Activated CD4-positive, alpha-beta T cell treated with anti-CD3 and anti-CD28 coated beads, Interleukin-2, Interleukin-6, amounts not matched to agents 100 ng/mL and 50 ng/mL, durations not matched to agents 16 hours and 8 hours (primary cell): ENCODE measurements around the gene ALDH4A1.

ENCODE experiments used
- DNase-seq: peaks from one replicate; pipeline ENCODE4 v3.0.0-alpha.2; 2020

The ALDH4A1 gene, protein sequence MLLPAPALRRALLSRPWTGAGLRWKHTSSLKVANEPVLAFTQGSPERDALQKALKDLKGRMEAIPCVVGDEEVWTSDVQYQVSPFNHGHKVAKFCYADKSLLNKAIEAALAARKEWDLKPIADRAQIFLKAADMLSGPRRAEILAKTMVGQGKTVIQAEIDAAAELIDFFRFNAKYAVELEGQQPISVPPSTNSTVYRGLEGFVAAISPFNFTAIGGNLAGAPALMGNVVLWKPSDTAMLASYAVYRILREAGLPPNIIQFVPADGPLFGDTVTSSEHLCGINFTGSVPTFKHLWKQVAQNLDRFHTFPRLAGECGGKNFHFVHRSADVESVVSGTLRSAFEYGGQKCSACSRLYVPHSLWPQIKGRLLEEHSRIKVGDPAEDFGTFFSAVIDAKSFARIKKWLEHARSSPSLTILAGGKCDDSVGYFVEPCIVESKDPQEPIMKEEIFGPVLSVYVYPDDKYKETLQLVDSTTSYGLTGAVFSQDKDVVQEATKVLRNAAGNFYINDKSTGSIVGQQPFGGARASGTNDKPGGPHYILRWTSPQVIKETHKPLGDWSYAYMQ

DNA sequence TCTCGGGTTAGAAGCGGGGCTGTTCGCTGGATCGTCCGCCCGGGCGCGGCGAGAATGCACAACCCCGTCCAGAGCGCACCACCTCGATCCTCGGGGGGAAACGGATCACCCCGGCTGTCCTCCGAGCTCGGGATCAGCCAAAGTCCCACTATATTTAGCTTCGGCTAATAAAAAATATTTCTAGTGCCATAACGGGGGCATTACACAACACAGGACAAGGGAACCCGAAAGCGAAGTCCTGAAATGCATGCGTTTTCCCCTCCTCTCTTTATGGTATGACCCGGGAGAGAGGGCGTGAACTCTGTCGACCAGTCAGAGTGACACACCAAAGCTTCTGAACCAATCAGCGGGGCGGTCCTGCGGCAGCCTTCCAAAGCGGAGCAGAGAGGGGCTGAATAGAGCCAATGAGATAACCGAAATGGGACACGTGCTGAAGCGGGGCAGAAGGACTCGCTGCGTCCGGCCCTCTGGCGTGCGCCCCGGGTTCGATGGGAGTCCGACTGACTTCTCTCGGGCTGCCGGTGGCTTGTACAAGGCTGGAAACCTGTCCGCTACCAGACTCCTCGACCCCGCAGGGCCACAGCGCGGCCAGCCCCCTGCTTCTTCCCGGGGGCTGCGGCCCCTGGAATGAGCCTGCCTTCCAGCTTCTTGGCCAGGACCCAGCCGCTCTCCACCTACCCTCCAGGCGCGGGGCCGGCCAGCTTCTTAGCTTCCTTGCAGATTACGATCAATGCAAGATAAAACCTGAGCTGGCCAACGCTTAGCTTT, at the start of gene ALDH4A1:
ALDH4A1 (minus strand) TSS at position 33 of the 768 bp plus-strand sequence; CDS start at position 1, 32 bp downstream.
- DNase-seq: peak; percentile 98

DNA sequence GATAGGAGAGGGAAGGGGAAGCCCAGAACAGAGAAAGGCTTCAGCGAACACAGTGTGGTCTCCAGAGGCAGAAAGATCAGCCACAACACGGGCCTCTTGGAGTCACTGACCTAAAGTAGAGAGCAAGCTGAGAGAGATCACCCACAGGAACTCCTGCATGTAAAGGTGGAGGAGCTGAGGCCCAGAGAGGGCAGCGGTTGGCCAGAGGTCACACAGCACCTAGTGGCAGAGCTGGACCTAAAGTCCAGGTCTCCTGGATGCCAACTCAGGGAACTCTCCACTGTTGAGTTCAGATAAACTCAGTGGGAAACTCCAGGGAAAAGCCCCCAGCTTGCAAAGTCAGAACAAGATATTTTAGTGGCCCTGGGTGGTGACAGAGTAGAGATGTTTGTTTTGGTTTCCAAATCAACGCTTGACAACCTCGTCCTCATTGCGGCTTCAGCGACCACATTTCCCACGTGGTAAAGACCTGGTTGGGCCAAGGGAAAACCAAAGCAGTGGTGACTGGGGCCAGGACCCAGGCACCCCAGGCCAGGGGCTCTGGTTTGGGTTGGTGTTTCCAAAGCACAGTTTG, 49.5 kb upstream of the ALDH4A1 start:
- DNase-seq: peak; percentile 94

DNA sequence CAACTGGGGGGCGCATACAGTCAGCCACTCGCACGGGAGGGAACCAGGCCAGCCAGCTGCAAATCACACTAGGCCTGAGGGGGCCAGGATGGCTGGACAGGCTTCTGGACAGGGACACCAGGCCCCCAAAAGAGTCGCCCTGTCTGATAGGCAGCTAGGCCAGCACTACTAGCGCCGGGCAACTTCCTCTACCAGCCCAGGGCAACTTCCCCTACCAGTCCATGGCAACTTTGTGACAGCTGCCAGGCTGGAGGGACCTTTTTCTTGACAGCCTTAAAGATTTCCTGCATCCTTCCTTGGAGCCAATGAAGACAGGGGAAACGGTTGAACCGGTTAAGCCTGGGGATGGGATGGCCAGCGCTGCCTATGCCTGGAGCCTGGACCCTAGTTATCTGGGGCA, 49.1 kb upstream of the ALDH4A1 start:
- DNase-seq: peak; percentile 39

DNA sequence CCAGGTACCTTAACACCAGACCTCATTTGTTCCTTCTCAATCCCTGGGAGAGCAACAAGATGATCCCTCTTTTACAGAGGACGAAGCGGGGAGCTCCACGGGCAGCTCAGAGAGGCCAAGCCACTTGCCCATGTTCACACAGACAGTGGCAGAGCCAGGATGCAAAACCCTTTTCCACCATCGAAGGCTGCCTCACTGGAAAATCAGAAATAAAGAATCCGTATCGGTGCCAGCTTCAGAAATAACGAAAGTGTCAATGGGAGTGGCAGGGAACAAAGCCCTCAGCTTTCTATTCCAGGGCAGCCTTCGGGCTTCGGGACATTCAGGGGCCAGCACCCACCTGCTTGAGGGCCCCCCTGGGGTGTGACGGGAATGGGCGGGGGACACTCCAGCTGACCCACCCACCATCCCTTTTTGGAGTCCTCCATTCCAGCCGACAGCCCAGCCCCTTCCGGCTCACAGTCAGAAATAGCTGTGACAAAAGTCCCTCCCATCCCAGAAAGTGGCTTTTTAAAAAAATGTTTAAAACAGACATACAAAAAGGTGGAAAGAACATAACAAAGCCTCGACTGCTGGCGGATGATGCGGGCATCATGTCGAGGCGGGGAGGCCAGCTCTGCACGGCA, 48.2 kb upstream of the ALDH4A1 start:
- peak; percentile 75 for DNase-seq

DNA sequence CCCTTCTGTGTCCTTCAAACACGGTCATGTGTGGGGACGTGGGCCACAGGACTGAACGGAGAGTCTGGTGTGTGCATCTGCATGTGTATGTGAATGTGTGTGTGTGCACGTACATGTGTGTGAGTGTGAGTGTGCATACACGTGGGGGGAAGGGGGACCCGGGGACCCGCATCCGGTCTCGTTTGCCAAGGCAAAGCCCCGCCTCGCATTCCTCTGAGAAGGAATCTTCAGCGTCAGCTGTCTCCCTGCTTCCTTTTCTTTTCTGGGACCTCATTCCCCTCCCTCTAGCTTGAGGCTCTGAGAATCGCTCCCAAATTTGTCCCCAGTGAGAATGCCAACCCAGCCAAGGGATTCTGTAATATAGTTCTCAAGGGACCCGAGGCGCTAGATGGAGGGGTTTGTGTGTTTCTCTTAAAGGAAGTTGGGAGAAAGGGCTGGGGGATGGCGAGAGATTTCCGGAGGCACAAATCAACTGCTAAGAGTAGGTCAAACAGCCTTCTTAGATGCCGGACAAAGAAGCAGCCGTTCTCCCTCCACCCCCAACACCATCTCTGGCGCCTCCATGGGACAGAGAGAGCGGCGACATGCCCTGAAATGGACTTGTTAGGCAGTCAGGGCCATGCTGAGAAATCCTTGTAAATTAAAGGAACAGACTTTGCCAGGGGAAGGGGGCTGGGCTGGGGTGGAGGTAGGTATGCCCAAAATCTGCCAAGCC, 47.5 kb upstream of the ALDH4A1 start:
- DNase-seq: peak; percentile 57

DNA sequence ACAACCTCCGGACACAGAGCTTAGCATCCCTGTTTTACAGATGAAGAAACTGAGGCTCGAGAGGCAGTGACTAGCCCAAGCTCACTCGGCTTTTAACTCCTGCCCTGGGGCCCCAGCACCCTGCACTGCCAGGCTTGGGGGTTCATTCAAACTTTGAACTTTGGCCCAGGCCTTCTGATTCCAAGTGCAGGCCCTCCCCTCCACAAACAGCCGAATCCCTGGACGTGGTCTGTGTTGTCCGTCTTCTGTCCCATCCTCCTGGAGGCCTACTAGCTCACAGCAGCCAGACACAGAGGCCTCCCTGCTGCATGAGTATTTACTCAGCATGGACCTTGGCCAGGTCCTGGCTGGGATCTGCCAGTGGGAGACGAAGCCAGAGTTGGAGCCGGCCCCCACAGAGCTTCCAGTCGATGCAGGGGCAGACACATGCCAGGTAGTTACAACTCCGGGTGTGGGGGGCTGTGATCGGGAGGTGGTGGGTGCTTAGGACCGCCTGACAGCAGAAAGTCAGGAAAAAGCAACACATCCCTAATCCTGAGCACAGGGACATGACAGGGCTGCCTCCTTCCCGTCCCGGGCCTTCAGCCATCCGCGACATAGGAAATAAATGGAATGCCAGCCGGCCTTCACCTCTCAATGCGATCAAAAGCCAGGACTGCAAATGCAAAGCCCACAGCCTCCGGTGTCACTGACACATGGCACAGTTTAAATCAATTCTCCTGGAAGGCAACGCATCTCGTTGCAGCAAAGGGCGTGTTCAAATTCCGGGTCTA, 46.7 kb upstream of the ALDH4A1 start:
- no peak for DNase-seq

DNA sequence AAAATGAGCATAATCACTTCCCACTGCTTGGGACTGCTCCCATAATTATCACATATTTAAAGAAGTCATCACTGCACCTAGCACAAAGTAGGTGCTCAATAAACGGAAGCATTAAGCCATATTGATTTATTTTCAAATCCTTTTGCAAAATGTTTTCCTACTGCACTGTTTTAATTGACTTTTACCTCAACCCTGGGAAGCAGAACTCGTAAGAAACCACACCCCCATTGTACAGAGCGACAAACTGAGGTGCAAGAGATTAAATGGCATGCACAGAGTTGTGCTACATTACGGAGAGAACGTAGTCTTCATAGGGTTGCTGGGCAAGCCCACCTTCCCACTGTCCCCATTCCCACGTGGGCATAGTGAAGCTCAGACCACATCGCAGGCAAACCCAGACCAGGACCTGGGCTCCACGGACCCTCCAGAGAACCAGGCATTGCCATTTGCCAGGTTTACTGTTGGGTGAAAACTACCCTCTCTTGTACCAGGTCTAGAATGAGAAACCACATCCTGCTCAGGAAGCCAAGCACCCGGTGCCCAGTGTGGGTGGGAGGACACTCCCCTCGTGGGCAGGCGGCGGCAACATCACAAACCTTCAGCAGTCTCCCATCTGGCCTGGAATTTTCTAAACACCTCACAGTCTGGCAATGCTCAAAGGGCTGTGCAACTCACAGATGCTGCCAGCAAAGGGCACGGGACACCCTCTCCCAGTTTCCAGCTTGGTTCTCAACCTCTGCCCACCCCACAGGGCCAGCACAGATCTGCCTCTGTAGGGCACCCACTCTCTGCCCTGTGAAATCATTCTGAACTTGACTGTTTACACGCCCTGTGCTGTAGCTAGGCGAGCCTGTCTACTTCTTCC, 45.9 kb upstream of the ALDH4A1 start:
- DNase-seq: peak; percentile 74

DNA sequence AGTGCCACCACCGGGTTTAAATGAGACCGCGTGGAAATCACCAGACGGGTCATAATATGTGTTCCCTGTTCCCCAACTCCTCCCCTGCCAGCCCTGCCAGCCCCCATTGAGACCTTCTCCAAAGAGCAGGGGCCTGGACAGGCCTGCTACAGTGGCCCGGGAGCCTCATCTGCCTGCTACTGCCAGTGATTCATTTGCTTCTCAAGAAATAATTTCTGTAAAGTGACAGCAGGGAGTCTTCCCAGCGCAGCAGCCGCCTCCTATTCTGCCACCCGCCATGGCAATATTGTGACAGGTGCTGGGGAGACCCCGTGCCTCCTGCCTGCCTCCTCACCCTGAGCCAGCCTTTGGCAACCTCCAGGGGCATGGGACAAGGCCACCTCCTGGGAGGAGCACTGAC, 45.2 kb upstream of the ALDH4A1 start:
- DNase-seq: no peak

DNA sequence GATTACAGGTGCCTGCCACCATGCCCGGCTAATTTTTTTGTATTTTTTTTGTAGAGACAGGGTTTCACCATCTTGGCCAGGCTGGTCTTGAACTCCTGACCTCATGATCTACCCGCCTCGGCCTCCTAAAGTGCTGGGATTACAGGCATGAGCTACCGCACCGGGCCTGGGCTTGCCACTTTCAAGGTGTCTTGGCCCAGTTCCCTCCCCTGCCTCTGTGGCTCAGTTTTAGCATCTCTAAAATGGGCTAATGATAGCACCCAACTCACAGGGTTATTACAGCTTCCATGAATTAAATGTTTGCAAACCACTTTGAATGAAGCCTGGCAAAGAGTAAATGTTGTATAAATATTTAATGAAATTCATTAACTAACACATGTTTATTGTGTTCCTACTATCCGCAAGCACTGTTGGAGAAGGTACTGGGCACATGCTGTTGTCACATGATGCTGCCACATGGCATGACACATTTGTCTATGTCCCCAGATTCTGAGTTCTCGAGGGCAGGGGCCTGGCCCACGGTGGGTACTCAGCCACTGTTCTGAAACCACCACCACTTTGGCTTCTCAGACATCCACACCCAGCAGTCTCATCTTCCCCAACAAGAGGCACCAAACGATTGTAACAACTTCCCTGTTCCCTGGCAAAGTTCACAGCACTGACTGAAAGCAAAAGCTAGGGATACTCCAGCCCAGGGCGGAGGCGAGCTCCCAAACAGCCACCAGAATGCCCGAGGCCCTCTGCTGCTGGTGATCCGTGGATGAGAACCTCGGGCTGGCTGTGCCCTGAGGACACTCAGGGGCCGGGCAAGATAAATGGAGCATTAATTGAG, 44.4 kb upstream of the ALDH4A1 start:
- no peak for DNase-seq

DNA sequence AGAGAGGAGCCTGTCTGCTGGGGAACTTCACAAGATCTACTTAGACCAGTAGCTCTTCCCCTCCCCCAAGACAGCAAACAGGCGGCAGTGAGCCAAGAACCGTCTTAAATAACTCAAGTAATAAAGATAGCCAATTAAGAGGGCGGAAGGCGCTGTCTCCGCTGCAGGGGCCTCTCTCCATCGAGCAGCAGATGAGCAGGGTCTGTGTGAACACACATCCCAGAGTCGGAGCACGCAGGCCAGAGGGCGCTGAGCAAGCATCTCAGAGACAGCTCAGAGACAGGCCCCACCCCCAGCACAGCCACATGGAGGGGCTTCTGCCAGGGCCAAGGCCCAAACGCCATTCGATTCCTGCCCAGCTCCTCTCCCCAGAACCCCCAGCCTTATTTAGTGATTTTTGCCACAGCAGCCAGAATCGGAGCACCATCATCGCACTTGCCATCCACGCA, 43.1 kb upstream of the ALDH4A1 start:
- no peak for DNase-seq

DNA sequence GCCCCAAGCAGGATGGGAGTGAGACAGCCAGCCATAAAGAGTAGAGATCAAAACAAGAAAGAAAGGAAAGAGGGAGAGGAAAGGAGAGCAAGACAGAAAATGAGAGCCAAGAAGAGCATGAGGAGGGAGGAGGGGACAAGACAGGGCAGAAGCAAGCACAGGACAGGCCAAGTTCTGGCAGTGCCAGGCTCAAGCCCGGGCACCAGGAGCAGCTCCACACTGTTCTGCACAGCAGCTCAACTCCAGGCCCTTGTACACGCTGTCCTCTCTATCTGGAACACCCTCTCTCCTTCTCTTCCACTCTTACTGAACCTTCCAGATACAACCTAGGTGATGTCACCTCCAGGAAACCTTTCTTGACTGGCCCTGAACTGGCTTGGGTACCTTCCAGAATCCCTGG, 42.5 kb upstream of the ALDH4A1 start:
- DNase-seq: no peak

DNA sequence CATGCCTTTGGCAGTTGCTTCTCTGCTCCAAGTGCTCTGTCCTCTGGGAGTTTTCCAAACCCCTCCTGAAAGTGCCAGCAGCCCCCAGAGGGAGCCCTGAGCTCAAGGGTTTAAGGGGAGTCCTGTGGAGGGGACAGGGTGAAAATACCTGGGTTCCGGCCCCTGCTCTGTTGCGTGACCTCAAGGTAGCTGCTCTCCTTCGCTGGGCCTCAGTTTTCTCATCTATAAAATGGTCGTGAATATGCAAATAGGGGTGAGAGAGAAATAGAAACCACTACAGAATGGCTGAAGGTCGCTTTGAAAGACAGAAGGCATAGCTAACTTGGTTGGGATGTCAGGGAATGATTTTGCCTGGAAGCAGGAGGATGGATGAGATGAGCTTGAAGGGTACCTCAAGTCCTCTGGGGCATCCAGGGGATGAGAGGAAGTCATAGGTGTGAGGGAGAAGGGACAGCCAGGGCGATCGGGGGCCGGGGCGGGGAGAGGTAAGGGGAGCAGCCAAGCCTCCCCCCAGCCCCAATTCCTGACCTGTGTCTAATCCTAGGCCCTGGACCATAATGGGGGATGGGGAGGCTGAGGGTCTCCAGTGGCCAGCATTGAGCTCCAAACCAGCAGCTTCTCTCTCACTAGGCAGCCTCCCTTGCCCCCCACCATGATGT, 41.7 kb upstream of the ALDH4A1 start:
- no peak for DNase-seq

DNA sequence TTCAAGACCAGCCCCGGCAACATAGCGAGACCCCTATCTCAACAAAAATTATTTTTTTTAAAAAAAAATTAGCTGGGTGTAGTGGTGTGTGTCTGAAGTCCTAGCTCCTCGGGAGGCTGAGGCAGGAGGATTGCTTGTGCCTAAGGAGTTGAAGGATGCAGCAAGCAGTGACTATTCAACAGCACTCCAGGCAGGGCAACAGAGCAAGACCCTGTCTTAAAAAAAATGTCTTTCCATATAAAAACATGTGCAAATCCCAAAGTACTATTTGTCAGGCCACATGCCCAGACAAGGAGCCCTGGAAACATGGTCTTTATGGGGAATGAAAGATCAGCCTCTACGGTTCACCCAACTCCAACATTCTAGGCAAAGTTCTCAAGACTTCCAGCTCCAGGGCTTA, 40.8 kb upstream of the ALDH4A1 start:
- no peak for DNase-seq

DNA sequence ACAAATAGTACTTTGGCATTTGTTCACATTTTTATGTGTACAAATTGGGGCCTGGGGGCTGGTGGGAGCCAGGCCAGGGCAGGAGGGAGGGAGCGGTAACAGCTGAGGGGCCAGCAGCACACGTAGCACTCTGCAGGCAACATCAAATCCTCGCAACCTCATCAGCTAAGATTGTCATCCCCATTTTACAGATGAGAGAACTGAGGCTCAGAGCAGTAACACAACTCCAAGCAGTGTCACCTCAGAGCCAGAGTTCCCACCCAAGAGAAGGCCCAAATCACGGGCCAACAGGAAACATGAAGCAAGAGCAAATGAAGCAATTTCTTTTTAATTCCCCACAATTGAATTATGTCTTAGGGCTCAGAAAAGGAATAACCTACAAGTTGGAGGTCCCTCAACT, 40.0 kb upstream of the ALDH4A1 start:
- no peak for DNase-seq

DNA sequence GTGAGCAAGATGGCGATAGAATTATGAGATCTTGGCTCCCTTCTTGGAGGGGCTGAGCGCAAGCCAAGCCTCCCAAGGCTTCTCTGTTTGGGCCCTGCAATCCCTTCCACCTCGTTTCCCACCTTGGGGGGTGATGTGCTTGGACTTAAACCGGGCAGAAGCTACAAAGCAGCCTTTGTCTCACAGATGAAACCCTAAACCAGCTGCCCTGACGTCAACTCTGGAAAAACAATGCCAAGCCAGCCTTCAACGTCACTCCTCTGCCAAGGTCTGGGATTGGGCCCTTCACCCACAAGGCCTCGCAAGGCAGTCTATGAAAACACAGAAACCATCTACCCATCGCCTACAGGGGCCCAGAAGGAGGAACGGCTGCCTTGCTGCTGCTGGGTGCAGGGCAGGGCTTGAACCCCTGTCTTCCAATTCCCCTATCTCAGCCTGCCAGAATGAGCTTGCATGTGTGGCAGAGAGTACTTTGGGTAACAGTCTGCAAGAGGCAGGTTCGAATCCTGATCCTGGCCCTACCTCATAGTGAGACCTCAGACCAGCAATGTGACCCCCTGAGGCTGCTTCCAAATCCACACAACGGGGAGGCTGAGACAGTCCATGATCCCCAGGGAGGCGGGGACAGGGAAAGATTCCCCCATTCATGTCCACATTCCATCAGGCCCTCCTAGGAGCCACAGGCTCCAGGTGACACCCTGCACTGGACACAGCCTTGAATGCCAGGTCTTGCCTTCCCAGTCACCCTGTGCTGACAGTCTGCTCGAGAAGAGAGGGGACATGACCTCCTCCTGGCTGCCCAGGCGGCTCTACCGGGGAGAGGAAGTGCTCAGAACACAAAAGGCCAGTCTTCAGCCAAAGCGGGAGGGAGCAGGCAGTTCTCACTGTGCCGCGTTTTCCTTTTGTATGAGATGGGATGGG, 39.1 kb upstream of the ALDH4A1 start:
- no peak for DNase-seq

DNA sequence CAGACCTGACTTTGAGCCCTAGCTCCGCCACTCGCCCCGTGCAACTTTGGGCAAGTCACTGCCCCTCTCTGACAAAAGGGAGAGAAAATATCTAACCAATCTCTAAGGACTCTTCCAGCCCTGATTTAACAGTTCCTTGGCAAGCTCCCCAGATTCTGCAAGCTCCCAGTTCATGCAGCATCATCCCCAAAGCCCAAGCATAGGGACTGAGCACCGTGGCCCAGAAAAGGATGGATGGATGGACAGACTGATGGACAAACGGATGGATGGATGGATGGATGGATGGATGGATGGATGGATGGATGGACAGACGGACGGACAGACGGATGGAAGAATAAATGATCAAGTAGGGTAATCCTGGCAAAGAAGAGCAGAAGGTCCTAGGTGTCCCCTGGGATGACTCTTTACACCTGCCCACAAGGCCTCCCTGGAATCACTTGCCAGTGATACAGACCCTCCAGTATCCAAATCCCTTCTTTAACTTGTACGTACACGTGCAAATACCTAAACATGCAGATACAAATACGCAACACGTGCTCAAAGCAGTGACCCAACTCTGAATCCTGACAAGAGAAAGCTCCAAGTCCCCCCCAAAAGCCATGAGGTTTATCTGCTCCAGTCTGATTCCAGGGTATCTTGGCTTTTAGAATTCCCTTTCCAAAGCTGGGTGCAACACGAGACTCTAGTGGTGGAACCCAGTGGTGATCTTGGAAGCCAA, 38.1 kb upstream of the ALDH4A1 start:
- no peak for DNase-seq
